Measurements from ENCODE around the gene LAMB3. TPM values are rescaled to one million over a fixed set of nuclear protein-coding genes. Genes with fewer than 3 reads are reported as not detected.

Gene LAMB3
- total RNA-seq, 1 experiment from 2014 or later = 70.2 TPM

DNA sequence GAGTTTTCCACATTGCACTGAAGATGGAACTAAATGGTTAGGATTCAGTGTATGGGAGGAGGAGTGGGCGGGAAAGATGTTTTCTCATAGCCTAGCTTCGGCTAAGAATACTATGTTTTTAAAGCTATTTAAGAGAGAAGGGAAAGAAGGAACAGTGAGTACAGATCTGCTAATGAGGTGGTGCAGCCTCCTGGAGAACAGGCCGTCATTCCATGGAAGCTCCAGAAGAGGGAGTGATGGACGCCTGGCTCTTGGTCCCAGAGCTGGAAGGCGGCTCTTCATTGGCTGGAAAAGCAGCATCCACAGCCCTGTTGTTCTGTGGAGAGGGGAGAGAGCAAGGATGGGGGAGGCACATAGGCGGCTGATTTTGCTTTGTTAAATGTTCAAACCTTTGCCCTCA, 61.8 kb downstream of the LAMB3 start:
- Histone ChIP-seq H3K9me3 (ENCODE audit: control insufficient read depth in 1 of 2, insufficient read depth in 1 of 2, low read depth in 1 of 2, low read length in 2 of 2) (no peaks in the 10 kb centered on the region), H3K4me1 (ENCODE audit: control insufficient read depth in 1 of 2, insufficient read depth in 2 of 2, low read length in 2 of 2) (peaks cover 6 to 9% of the 10 kb centered on the region in 2 experiments; a peak in 3 of 4 replicates), H3K4me2 (ENCODE audit: low read length) (no peak overlapping the region), H3K4me3 (replicated peaks in 1 of 2; ENCODE audit: low read depth in 1 of 2, low read length in 2 of 2) (no peak overlapping the region), H4K20me1 (ENCODE audit: insufficient read depth) (no peaks in the 10 kb centered on the region), H3K79me2 (ENCODE audit: insufficient read depth, low read length) (no peaks in the 10 kb centered on the region), H3K27me3 (ENCODE audit: insufficient read depth, low read length) (no peaks in the 10 kb centered on the region; the same call in 1 of the 2 replicates), H2AFZ (ENCODE audit: low read depth, low read length, poor library complexity, severe bottlenecking) (no peak overlapping the region), H3K36me3 (ENCODE audit: control insufficient read depth in 1 of 2, insufficient read depth in 2 of 2, low read length in 2 of 2) (no peaks in the 10 kb centered on the region), H3K9me2 (ENCODE audit: insufficient read depth) (no peaks in the 10 kb centered on the region), H3K9ac (ENCODE audit: low read length) (no peak overlapping the region), H3K27ac (ENCODE audit: low read depth, low read length) (no peak overlapping the region)
- ChIA-PET POLR2A (no interaction called here), CTCF (interaction anchor here (1.0 to 1.4 kb wide), 7 partner anchors 12 to 234 kb away, joined by 3 to 7 read pairs (median 3); no protein-coding TSS in a partner anchor), RAD21 (ENCODE audit: low non-redundant PET in 1 of 2, low total read pairs in 2 of 2, uncharacterized antibody in 2 of 2, unreplicated experiment in 2 of 2) (no interaction called here)
- intact Hi-C loops (cut with micrococcal nuclease) = no loop called here
- DNase-seq (ENCODE audit: low read depth, low spot score) (no peak), ATAC-seq (peak; percentile 88)
- TF ChIP-seq, protein P1, sequence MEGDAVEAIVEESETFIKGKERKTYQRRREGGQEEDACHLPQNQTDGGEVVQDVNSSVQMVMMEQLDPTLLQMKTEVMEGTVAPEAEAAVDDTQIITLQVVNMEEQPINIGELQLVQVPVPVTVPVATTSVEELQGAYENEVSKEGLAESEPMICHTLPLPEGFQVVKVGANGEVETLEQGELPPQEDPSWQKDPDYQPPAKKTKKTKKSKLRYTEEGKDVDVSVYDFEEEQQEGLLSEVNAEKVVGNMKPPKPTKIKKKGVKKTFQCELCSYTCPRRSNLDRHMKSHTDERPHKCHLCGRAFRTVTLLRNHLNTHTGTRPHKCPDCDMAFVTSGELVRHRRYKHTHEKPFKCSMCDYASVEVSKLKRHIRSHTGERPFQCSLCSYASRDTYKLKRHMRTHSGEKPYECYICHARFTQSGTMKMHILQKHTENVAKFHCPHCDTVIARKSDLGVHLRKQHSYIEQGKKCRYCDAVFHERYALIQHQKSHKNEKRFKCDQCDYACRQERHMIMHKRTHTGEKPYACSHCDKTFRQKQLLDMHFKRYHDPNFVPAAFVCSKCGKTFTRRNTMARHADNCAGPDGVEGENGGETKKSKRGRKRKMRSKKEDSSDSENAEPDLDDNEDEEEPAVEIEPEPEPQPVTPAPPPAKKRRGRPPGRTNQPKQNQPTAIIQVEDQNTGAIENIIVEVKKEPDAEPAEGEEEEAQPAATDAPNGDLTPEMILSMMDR (IDR thresholded peaks at IDR 0.05 in 2 of 3, conservative IDR thresholded peaks at IDR 0.05 in 1 of 3; ENCODE audit: borderline replicate concordance in 1 of 3, insufficient read depth in 1 of 3, low read depth in 2 of 3, low read length in 2 of 3) = peak; percentile 14 to 33 (median 28); a peak in 2 of 6 replicates
- TF ChIP-seq ZFX (IDR thresholded peaks at IDR 0.05) (no peak), ZBTB33 (IDR thresholded peaks at IDR 0.05; ENCODE audit: extremely low read depth, insufficient replicate concordance, low read length) (no peak), ELF1 (IDR thresholded peaks at IDR 0.05; ENCODE audit: borderline replicate concordance, low read depth) (no peak), JUND (IDR thresholded peaks at IDR 0.05) (no peak)
- TF ChIP-seq, protein P2, sequence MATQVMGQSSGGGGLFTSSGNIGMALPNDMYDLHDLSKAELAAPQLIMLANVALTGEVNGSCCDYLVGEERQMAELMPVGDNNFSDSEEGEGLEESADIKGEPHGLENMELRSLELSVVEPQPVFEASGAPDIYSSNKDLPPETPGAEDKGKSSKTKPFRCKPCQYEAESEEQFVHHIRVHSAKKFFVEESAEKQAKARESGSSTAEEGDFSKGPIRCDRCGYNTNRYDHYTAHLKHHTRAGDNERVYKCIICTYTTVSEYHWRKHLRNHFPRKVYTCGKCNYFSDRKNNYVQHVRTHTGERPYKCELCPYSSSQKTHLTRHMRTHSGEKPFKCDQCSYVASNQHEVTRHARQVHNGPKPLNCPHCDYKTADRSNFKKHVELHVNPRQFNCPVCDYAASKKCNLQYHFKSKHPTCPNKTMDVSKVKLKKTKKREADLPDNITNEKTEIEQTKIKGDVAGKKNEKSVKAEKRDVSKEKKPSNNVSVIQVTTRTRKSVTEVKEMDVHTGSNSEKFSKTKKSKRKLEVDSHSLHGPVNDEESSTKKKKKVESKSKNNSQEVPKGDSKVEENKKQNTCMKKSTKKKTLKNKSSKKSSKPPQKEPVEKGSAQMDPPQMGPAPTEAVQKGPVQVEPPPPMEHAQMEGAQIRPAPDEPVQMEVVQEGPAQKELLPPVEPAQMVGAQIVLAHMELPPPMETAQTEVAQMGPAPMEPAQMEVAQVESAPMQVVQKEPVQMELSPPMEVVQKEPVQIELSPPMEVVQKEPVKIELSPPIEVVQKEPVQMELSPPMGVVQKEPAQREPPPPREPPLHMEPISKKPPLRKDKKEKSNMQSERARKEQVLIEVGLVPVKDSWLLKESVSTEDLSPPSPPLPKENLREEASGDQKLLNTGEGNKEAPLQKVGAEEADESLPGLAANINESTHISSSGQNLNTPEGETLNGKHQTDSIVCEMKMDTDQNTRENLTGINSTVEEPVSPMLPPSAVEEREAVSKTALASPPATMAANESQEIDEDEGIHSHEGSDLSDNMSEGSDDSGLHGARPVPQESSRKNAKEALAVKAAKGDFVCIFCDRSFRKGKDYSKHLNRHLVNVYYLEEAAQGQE (IDR thresholded peaks at IDR 0.05; ENCODE audit: low read depth) = no peak
- TF ChIP-seq, protein P3, sequence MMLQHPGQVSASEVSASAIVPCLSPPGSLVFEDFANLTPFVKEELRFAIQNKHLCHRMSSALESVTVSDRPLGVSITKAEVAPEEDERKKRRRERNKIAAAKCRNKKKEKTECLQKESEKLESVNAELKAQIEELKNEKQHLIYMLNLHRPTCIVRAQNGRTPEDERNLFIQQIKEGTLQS (IDR thresholded peaks at IDR 0.05) = no peak
- no TSS peak for BruUV-seq (replicated peaks)
